Peyer's patch (tissue), 4 donors: Measurements from ENCODE around the gene TMEM175. TPM values are rescaled to one million over a fixed set of nuclear protein-coding genes. Genes with fewer than 3 reads are reported as not detected.
"Not testable (repeated sequence)": the region's sequence is repeated elsewhere in the genome, so short reads cannot be mapped to it uniquely, and the experiment has no call there.

ENCODE experiments used
- DNase-seq, 3 donors: peaks; one replicate each; pipeline ENCODE4 v3.0.0-alpha.2; 2017 to 2019
- H3K27ac ChIP-seq, 4 donors: fragments of 200-600 bp; sonication (generic); one replicate each; pipeline ENCODE4 v1.5.1; 2016 to 2019
- H3K27me3 ChIP-seq, 2 donors: fragments of 200-600 bp; sonication (generic); one replicate each; pipeline ENCODE4 v1.5.1; 2019
- H3K36me3 ChIP-seq, 3 donors: fragments of 200-600 bp; sonication (generic); one replicate each; pipeline ENCODE4 v1.5.1; 2016 to 2019
- H3K4me1 ChIP-seq, 4 donors: fragments of 200-600 bp; sonication (generic); one replicate each; pipeline ENCODE4 v1.5.1; 2016 to 2019
- H3K4me3 ChIP-seq, 4 donors: fragments of 200-600 bp; sonication (generic); 1 replicate in 3 of 4; 2 replicates in 1 of 4; pipeline ENCODE4 v1.5.1; 2016 to 2019; ENCODE audit warnings: mild to moderate bottlenecking in 1 of 4
- H3K9me3 ChIP-seq, 4 donors: fragments of 200-600 bp; sonication (generic); one replicate each; pipeline ENCODE4 v1.5.1; 2016 to 2019; ENCODE audit warnings: mild to moderate bottlenecking in 1 of 4
- POLR2A ChIP-seq, 2 donors: fragments of 450-650 bp; IDR thresholded peaks; one replicate each; pipeline ENCODE4 v1.5.1; 2017; ENCODE audit warnings: antibody characterized with exemption in 2 of 2, mild to moderate bottlenecking in 2 of 2, moderate library complexity in 2 of 2
- total RNA-seq, 4 donors: library from RNA; depleted of rRNA; stranded (reverse); fragments of >200 nt; gene quantifications; one replicate each; pipeline ENCODE4 v1.1.0, GENCODE V29; 2016
- TF ChIP-seq, protein P1 (sequence below), 6 experiments: fragments of 450-650 bp in 4 of 6; fragments of 200-600 bp in 2 of 6; sonication (generic) in 1 of 6; IDR thresholded peaks; one replicate each; pipeline ENCODE4 v1.5.1; 2017 to 2019; ENCODE audit warnings: antibody characterized with exemption in 6 of 6, mild to moderate bottlenecking in 3 of 6, moderate library complexity in 1 of 6

TMEM175 gene
- total RNA-seq, 4 donors from 2014 or later, result 46.1 to 111 (median 56.6) TPM

DNA sequence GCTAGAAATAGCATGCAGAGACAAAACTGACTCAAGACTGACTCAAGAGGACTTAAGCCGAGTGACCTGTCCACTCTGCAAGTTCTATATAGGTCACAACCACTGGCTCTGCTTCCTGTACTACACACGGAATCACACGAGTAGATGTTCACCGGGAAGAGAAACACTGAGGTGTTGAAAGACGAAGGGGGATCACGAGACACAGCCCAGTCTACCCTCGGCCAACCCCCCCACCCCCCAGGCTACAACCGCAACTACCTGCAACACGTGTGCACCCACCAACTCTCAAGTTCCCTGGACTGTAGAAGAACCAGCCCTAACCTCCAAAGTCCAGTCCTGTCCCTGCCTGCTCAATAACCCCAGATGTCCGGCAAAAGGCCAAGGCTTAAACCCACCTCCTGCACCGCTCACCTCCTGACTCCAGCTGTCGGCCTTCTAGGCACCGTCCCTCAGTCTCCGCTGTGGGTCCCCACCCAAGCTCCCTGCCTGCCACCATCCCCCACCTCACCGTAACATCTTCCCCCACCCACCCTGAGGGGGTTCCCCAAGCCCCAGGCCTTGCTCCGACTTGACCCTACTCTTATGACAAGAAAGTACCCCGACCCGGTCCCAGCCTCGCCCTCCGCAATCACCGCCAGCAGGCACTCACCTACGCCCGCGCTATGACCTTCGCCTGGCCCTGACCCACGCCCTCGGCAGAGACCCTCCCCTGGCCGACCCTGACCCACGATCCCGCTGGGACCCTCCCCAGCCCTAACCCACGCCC, 883 bp upstream of the TMEM175 start:
- peak in 1 of 3 donors; percentile 60 for DNase-seq
- H3K4me1 ChIP-seq, result peaks cover 4 to 32% (median 13%) of the 10 kb centered on the region in 4 donors
- peak overlapping the region; percentile 94 to 99 (median 96) for H3K27ac ChIP-seq

DNA sequence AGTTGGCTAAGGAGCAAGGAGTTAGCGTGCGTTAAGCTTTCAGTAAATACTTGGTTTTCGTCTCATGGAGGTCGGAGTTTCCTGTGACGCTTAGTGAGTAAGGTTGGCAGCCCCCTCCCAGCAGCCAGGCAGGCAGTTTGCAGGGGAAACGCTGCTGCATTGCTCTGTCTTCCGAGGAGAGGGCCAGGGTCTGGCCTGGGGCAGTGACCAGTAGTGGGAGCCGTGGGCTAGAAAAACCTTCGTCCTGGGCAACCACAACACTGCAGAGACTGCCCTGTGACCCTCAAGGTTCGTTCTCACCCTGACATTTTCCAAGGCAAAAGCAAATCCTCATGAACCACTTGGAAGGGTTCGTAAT, 432 bp downstream of the TMEM175 start:
- Histone ChIP-seq H3K27me3 (no peaks in the 10 kb centered on the region), H3K27ac (peak overlapping the region; percentile 94 to 99 (median 96)), H3K4me1 (peaks cover 4 to 31% (median 14%) of the 10 kb centered on the region in 4 donors), H3K36me3 (no peaks in the 10 kb centered on the region), H3K9me3 (no peaks in the 10 kb centered on the region), H3K4me3 (peak overlapping the region; percentile 86 to 100 (median 93))
- peak in 1 of 3 donors; percentile 51 for DNase-seq
- no peak for TF ChIP-seq POLR2A (IDR thresholded peaks at IDR 0.05)
- TF ChIP-seq, protein P1, sequence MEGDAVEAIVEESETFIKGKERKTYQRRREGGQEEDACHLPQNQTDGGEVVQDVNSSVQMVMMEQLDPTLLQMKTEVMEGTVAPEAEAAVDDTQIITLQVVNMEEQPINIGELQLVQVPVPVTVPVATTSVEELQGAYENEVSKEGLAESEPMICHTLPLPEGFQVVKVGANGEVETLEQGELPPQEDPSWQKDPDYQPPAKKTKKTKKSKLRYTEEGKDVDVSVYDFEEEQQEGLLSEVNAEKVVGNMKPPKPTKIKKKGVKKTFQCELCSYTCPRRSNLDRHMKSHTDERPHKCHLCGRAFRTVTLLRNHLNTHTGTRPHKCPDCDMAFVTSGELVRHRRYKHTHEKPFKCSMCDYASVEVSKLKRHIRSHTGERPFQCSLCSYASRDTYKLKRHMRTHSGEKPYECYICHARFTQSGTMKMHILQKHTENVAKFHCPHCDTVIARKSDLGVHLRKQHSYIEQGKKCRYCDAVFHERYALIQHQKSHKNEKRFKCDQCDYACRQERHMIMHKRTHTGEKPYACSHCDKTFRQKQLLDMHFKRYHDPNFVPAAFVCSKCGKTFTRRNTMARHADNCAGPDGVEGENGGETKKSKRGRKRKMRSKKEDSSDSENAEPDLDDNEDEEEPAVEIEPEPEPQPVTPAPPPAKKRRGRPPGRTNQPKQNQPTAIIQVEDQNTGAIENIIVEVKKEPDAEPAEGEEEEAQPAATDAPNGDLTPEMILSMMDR (IDR thresholded peaks at IDR 0.05), result no peak

More for the DNA sequence above, 883 bp upstream of the TMEM175 start:
- peak in 1 of 2 donors; percentile 15 for TF ChIP-seq POLR2A (IDR thresholded peaks at IDR 0.05)
- TF ChIP-seq, protein P1 (IDR thresholded peaks at IDR 0.05), result no peak
- H3K27me3 ChIP-seq, result no peaks in the 10 kb centered on the region
- H3K9me3 ChIP-seq, result no peaks in the 10 kb centered on the region
- H3K36me3 ChIP-seq, result no peaks in the 10 kb centered on the region
- peak overlapping the region; percentile 86 to 100 (median 93) for H3K4me3 ChIP-seq

DNA sequence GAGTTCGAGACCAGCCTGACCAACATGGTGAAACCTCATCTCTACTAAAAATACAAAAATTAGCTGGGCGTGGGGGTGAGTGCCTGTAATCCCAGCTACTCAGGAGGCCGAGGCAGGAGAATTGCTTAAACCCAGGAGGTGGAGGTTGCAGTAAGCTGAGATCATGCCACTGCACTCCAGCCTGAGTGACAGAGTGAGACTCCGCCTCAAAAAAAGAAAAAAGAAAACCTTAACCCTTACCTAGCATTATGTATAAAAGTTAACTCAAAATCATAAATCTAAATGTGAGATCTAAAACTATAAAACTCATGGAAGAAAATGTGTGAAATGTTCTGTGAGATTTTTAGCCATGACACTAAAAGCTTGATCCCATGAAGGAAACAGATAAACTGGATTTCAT, 7.2 kb downstream of the TMEM175 start:
- not testable (repeated sequence) for H3K27ac ChIP-seq, H3K4me1 ChIP-seq, H3K36me3 ChIP-seq, H3K9me3 ChIP-seq, DNase-seq, H3K27me3 ChIP-seq, H3K4me3 ChIP-seq

DNA sequence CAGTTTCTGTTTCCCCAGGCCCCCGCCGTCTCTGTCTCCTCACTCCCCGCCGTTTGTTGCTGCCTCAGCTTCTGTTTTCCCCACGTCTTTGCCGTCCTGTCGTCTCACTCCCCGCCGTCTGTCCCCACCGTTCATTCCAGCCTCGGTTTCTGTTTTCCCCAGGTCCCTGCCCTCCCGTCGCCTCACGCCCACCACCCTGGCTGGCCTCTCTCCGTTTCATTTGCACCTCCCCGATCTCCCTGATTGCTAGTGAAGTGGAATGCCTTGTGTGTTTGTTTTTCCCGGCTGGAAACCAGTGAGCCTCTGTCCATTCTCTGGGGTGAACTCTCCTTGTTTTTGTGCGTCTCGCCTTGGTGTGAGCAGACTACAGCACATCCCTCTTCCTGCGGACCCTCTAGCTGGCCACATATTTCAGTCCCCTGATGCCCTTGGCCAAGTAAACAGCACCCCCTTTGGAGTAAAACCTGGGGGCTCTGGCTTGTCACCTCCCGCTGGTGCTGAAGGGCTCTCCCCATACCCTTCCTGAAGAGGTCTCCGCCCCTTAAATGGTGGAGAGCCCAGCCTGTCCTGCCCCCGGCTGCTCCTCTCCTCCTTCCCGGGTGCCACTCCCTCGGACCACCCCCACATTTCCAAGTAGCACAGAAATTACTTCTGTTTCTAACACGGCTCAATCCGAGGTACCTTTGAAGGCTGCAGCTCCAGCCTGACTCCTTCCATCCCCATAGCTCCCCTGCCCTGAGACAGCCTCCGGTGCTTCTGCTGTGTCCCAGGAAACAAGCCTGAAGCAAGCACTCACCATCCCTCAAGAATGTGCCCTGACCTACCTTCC, 13.2 kb downstream of the TMEM175 start:
- Histone ChIP-seq H3K27ac (no peak overlapping the region), H3K4me3 (no peak overlapping the region), H3K9me3 (no peaks in the 10 kb centered on the region), H3K4me1 (no peaks in the 10 kb centered on the region), H3K36me3 (no peaks in the 10 kb centered on the region), H3K27me3 (no peaks in the 10 kb centered on the region)
- TF ChIP-seq, protein P1 (IDR thresholded peaks at IDR 0.05), result no peak
- TF ChIP-seq POLR2A (IDR thresholded peaks at IDR 0.05), result no peak
- DNase-seq, result peak in 1 of 3 donors; percentile 19

DNA sequence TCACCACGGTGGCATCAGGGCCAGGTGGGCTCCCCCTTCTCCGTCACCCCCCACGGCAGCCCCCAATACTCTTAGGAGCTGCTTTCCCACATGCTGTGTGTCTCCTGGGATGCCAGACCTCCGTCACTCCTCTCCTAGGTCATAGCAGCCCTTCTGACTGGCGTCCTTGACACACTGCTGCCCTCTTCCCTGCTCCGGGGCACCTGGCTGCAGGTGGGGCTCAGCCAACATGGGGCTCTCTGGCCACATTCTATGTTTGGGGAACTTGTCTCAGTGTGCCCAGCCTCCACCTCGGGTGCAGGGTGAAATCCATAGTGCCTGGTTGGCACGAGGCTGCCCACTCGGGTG, 13.8 kb downstream of the TMEM175 start:
- TF ChIP-seq, protein P1 (IDR thresholded peaks at IDR 0.05), result no peak
- TF ChIP-seq POLR2A (IDR thresholded peaks at IDR 0.05), result no peak
- H3K4me1 ChIP-seq, result no peaks in the 10 kb centered on the region
- H3K27ac ChIP-seq, result no peak overlapping the region
- no peaks in the 10 kb centered on the region for H3K27me3 ChIP-seq
- H3K4me3 ChIP-seq, result no peak overlapping the region
- DNase-seq, result peak in 1 of 3 donors; percentile 20
- no peaks in the 10 kb centered on the region for H3K36me3 ChIP-seq
- H3K9me3 ChIP-seq, result no peaks in the 10 kb centered on the region
